Effector memory CD4-positive, alpha-beta T cell (primary cell): ENCODE measurements around the gene HOXD11.

Source experiments
- DNase-seq, 3 donors: peaks; one replicate each; pipeline ENCODE4 v3.0.0-alpha.2; 2020
- H3K27ac ChIP-seq: 2 replicates; pipeline ENCODE4 v1.7.0; 2013; ENCODE audit warnings: mild to moderate bottlenecking, low read length, moderate library complexity; ENCODE audit not compliant: insufficient read depth, poor library complexity, severe bottlenecking
- H3K27me3 ChIP-seq: replicated peaks from 2 replicates; pipeline ENCODE4 v1.7.0; 2013; ENCODE audit warnings: mild to moderate bottlenecking, low read length; ENCODE audit not compliant: insufficient read depth, control insufficient read depth, poor library complexity, severe bottlenecking
- H3K36me3 ChIP-seq: 2 replicates; pipeline ENCODE4 v1.7.0; 2013; ENCODE audit warnings: mild to moderate bottlenecking, low read length, moderate library complexity; ENCODE audit not compliant: control insufficient read depth, insufficient read depth
- H3K4me1 ChIP-seq: 2 replicates; pipeline ENCODE4 v1.7.0; 2013; ENCODE audit warnings: low read length, mild to moderate bottlenecking; ENCODE audit not compliant: control insufficient read depth, insufficient read depth, poor library complexity, severe bottlenecking
- H3K4me3 ChIP-seq: 2 replicates; pipeline ENCODE4 v1.7.0; 2013; ENCODE audit warnings: low read length, low read depth, mild to moderate bottlenecking; ENCODE audit not compliant: insufficient read depth, poor library complexity, severe bottlenecking
- H3K9me3 ChIP-seq: 2 replicates; pipeline ENCODE4 v1.7.0; 2013; ENCODE audit warnings: mild to moderate bottlenecking, low read length, moderate library complexity; ENCODE audit not compliant: control insufficient read depth

The HOXD11 gene

GRCh38 chr2:176151442-176152287, 44.6 kb downstream of the HOXD11 start, which contains the start of gene HOXD4:
HOXD4 (plus strand) TSS chr2:176151550; CDS start chr2:176151634, 84 bp downstream.
- H3K4me1 ChIP-seq: no peaks in the 10 kb centered on the region
- no peak within 1 kb of the TSS for H3K4me3 ChIP-seq
- no peak for DNase-seq
- peaks cover 58% of the 10 kb centered on the region for H3K27me3 ChIP-seq
- no peaks in the 10 kb centered on the region for H3K9me3 ChIP-seq
- no peaks in the 10 kb centered on the region for H3K36me3 ChIP-seq
- no peak within 1 kb of the TSS for H3K27ac ChIP-seq

GRCh38 chr2:176152350-176153181, 45.5 kb downstream of the HOXD11 start:
- Histone ChIP-seq H3K4me3 (no peak overlapping the region), H3K27me3 (peaks cover 58% of the 10 kb centered on the region), H3K4me1 (peaks cover 6% of the 10 kb centered on the region), H3K36me3 (no peaks in the 10 kb centered on the region), H3K27ac (no peak overlapping the region), H3K9me3 (no peaks in the 10 kb centered on the region)
- no peak for DNase-seq

GRCh38 chr2:176154576-176155252, 47.6 kb downstream of the HOXD11 start:
- Histone ChIP-seq H3K27ac (no peak overlapping the region), H3K4me3 (no peak overlapping the region), H3K36me3 (no peaks in the 10 kb centered on the region), H3K9me3 (no peaks in the 10 kb centered on the region), H3K4me1 (peaks cover 6% of the 10 kb centered on the region), H3K27me3 (peaks cover 61% of the 10 kb centered on the region)
- no peak for DNase-seq

- H3K27ac ChIP-seq: no peak overlapping the region
- no peaks in the 10 kb centered on the region for H3K36me3 ChIP-seq
- no peak overlapping the region for H3K4me3 ChIP-seq
- peaks cover 6% of the 10 kb centered on the region for H3K4me1 ChIP-seq
- DNase-seq: no peak
- H3K9me3 ChIP-seq: no peaks in the 10 kb centered on the region
- H3K27me3 ChIP-seq: peaks cover 66% of the 10 kb centered on the region
Observed at GRCh38 chr2:176155356-176156044, 48.4 kb downstream of the HOXD11 start.

GRCh38 chr2:176156301-176156806, 49.3 kb downstream of the HOXD11 start:
- Histone ChIP-seq H3K4me1 (peaks cover 6% of the 10 kb centered on the region), H3K4me3 (no peak overlapping the region), H3K27me3 (peaks cover 66% of the 10 kb centered on the region), H3K9me3 (no peaks in the 10 kb centered on the region), H3K27ac (no peak overlapping the region), H3K36me3 (no peaks in the 10 kb centered on the region)
- DNase-seq: no peak

- H3K4me3 ChIP-seq: no peak within 1 kb of the TSS
- no peaks in the 10 kb centered on the region for H3K36me3 ChIP-seq
- peaks cover 6% of the 10 kb centered on the region for H3K4me1 ChIP-seq
- H3K9me3 ChIP-seq: no peaks in the 10 kb centered on the region
- DNase-seq: no peak
- no peak within 1 kb of the TSS for H3K27ac ChIP-seq
- H3K27me3 ChIP-seq: peaks cover 64% of the 10 kb centered on the region
Observed at GRCh38 chr2:176156807-176157498, 49.9 kb downstream of the HOXD11 start, which contains the start of gene HOXD3. HOXD3 (plus strand) TSS chr2:176157307; CDS start chr2:176169115, 11,808 bp downstream.

GRCh38 chr2:176157499-176158185, 50.6 kb downstream of the HOXD11 start:
- Histone ChIP-seq H3K27me3 (peaks cover 67% of the 10 kb centered on the region), H3K36me3 (no peaks in the 10 kb centered on the region), H3K27ac (no peak overlapping the region), H3K4me1 (peaks cover 6% of the 10 kb centered on the region), H3K4me3 (no peak overlapping the region), H3K9me3 (no peaks in the 10 kb centered on the region)
- DNase-seq: no peak

- H3K36me3 ChIP-seq: no peaks in the 10 kb centered on the region
- peaks cover 6% of the 10 kb centered on the region for H3K4me1 ChIP-seq
- H3K4me3 ChIP-seq: no peak overlapping the region
- H3K9me3 ChIP-seq: no peaks in the 10 kb centered on the region
- no peak for DNase-seq
- H3K27me3 ChIP-seq: peaks cover 72% of the 10 kb centered on the region
- H3K27ac ChIP-seq: no peak overlapping the region
Observed at GRCh38 chr2:176158186-176158591, 51.1 kb downstream of the HOXD11 start.
